Caco-2 (cell line): ENCODE measurements around the gene PRR35. TPM values are rescaled to one million over a fixed set of nuclear protein-coding genes. Genes with fewer than 3 reads are reported as not detected.

Source experiments
- BruUV-seq: library from RNA; stranded (reverse); fragments of 400-500 nt; replicated peaks from 2 replicates; lab custom pipeline; 2021; lab: Mats Ljungman, UMichigan
- CTCF ChIA-PET: fragments of 300-600 bp; sonication (Branson Sonifier 250); formaldehyde crosslinking; loops from one replicate; lab custom pipeline; 2022; ENCODE audit warnings: antibody characterized with exemption; lab: Charles Lee
- POLR2A ChIA-PET: fragments of 300-600 bp; sonication (Branson Sonifier 250); formaldehyde crosslinking; loops from one replicate; lab custom pipeline; 2022; ENCODE audit warnings: antibody characterized with exemption; lab: Charles Lee
- DNase-seq, 2 experiments: peaks; one replicate each; pipeline versions ENCODE4 v3.0.0 to v3.0.0-alpha.2; 2020 to 2022
- H3K27me3 ChIP-seq: replicated peaks from 2 replicates; pipeline ENCODE4 v1.6.0; 2011; ENCODE audit warnings: low read length; ENCODE audit not compliant: control insufficient read depth, insufficient read depth
- H3K36me3 ChIP-seq: 2 replicates; pipeline ENCODE4 v1.5.1; 2011; ENCODE audit warnings: low read length; ENCODE audit not compliant: control insufficient read depth, insufficient read depth
- H3K4me1 ChIP-seq: fragments of 250-450 bp; sonication (Bioruptor Pico); 2 replicates; pipeline ENCODE4 v1.5.1; 2020; ENCODE audit warnings: mild to moderate bottlenecking
- H3K4me3 ChIP-seq: 2 replicates; pipeline ENCODE4 v1.5.1; 2011; ENCODE audit warnings: low read depth, mild to moderate bottlenecking, control low read depth, low read length
- H3K9me3 ChIP-seq: fragments of 250-450 bp; sonication (Bioruptor Pico); 2 replicates; pipeline ENCODE4 v1.5.1; 2020; ENCODE audit warnings: mild to moderate bottlenecking, moderate library complexity
- H3K27ac Mint-ChIP-seq: one replicate; pipeline ENCODE4 v1.8.0; 2022; ENCODE audit warnings: mixed read lengths; ENCODE audit not compliant: unreplicated experiment
- H3K27me3 Mint-ChIP-seq: one replicate; pipeline ENCODE4 v1.8.0; 2022; ENCODE audit warnings: mixed read lengths; ENCODE audit not compliant: insufficient read depth, unreplicated experiment
- H3K36me3 Mint-ChIP-seq: one replicate; pipeline ENCODE4 v1.8.0; 2022; ENCODE audit warnings: mild to moderate bottlenecking, mixed read lengths; ENCODE audit not compliant: insufficient read depth, unreplicated experiment
- H3K4me1 Mint-ChIP-seq: one replicate; pipeline ENCODE4 v1.8.0; 2022; ENCODE audit warnings: low read depth, mixed read lengths; ENCODE audit not compliant: unreplicated experiment
- H3K4me3 Mint-ChIP-seq: one replicate; pipeline ENCODE4 v1.8.0; 2022; ENCODE audit warnings: mild to moderate bottlenecking, moderate library complexity, mixed read lengths; ENCODE audit not compliant: unreplicated experiment
- H3K9me3 Mint-ChIP-seq: one replicate; pipeline ENCODE4 v1.8.0; 2022; ENCODE audit warnings: mixed read lengths; ENCODE audit not compliant: unreplicated experiment
- intact Hi-C: fragments of 100-400 bp; cut with micrococcal nuclease; formaldehyde crosslinking; loops from one replicate; pipeline ENCODE4 v1.10.0; 2022; ENCODE audit not compliant: unreplicated experiment
- total RNA-seq: library from RNA; stranded (reverse); gene quantifications from 2 replicates; pipeline ENCODE4 v1.2.3, GENCODE V29; 2022
- TF ChIP-seq, protein P1 (sequence below), 2 experiments: fragments of 200-600 bp in 1 of 2; IDR thresholded peaks; 1 replicate in 1 of 2; 2 replicates in 1 of 2; pipeline versions ENCODE4 v1.5.1 to v1.8.0; 2011 to 2022; ENCODE audit warnings: antibody characterized with exemption in 1 of 2, control low read depth in 1 of 2, inconsistent platforms in 1 of 2, low read depth in 1 of 2, low read length in 1 of 2, mild to moderate bottlenecking in 1 of 2, moderate library complexity in 1 of 2; ENCODE audit not compliant: insufficient read depth in 1 of 2, severe bottlenecking in 1 of 2, unreplicated experiment in 1 of 2

Gene PRR35
- total RNA-seq, 1 experiment from 2014 or later: not detected

DNA sequence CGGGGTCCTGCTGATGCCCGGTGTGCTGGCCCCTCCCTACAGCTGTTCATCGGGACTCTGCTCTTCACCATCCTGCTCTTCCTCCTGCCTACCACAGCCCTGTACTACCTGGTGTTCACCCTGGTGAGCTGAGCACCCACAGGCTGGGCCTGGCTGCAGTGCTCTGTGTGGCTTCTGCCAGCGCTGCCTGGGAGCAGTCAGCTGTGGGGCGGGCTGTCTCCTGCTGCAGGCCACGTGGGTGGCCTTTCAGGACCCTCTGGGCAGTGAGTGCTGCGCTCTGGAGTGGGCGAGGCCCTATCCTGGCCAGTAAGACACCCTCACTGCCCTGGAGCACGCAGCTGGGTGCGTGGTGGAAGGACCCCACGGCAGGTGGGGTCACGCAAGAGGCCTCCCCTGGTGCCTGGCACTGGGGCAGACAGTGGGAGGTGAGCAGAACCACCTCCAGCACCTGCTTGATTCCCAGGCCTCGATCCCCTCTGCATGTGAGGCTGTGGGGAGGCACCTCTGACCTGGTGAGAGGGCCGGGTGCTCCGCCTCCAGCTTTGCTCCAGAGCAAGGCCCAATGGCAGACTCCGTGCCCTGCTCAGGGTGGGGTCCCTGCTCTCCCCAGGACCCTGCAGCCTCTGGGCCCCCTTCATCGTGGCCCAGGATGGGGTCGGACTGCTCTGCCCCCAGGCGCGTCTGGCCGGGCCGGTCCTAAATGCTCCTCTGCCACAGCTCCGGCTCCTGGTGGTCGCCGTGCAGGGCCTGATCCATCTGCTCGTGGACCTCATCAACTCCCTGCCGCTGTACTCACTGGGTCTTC is 20.1 kb downstream of the PRR35 start:
- Histone ChIP-seq H3K27me3 (no peaks in the 10 kb centered on the region), H3K4me1 (no peaks in the 10 kb centered on the region), H3K4me3 (no peak overlapping the region), H3K36me3 (no peaks in the 10 kb centered on the region; the same call in 1 of the 2 replicates), H3K9me3 (no peaks in the 10 kb centered on the region)
- Mint-ChIP-seq H3K9me3 (no peaks in the 10 kb centered on the region), H3K4me3 (no peak overlapping the region), H3K4me1 (no peaks in the 10 kb centered on the region), H3K27ac (no peak overlapping the region), H3K27me3 (no peaks in the 10 kb centered on the region), H3K36me3 (peaks cover 8% of the 10 kb centered on the region)
- BruUV-seq: no TSS peak
- no peak for DNase-seq
- intact Hi-C loops: no loop called here
- CTCF ChIA-PET: no interaction called here
- POLR2A ChIA-PET: no interaction called here
- TF ChIP-seq, protein P1, sequence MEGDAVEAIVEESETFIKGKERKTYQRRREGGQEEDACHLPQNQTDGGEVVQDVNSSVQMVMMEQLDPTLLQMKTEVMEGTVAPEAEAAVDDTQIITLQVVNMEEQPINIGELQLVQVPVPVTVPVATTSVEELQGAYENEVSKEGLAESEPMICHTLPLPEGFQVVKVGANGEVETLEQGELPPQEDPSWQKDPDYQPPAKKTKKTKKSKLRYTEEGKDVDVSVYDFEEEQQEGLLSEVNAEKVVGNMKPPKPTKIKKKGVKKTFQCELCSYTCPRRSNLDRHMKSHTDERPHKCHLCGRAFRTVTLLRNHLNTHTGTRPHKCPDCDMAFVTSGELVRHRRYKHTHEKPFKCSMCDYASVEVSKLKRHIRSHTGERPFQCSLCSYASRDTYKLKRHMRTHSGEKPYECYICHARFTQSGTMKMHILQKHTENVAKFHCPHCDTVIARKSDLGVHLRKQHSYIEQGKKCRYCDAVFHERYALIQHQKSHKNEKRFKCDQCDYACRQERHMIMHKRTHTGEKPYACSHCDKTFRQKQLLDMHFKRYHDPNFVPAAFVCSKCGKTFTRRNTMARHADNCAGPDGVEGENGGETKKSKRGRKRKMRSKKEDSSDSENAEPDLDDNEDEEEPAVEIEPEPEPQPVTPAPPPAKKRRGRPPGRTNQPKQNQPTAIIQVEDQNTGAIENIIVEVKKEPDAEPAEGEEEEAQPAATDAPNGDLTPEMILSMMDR (IDR thresholded peaks at IDR 0.05; ENCODE audit: insufficient read depth in 1 of 2, low read depth in 1 of 2, low read length in 1 of 2, severe bottlenecking in 1 of 2, unreplicated experiment in 1 of 2): no peak

DNA sequence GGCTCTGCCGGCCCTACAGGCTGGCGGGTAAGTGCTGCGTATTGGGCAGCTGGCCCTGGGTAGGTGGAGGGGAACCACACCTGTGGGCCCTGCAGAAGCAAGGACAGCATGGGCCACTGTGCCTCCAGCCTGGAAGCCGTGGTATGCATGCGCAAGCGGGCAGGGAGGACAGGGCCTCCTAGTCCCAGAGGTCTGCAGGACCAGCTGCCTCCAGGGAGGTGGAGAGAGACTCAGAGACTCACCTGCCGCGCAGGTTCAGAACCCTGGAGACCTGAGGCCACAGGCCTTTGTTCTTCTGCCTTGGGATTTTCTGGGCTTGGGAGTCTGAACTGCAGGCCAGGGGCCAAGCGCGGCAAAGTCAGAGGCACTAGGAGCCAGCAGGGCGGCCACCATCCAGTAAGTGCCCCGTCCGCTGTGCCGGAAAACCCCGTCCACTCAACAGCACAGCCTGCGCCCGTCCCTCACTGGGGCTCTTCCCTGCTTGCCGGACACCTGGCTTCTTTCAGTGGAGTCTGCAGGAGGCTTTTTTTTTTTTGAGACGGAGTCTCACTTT is 20.8 kb downstream of the PRR35 start:
- Mint-ChIP-seq H3K27me3 (no peaks in the 10 kb centered on the region), H3K36me3 (peaks cover 15% of the 10 kb centered on the region), H3K4me3 (no peak overlapping the region), H3K4me1 (no peaks in the 10 kb centered on the region), H3K9me3 (no peaks in the 10 kb centered on the region), H3K27ac (no peak overlapping the region)
- Histone ChIP-seq H3K4me3 (no peak overlapping the region), H3K36me3 (no peaks in the 10 kb centered on the region; the same call in 1 of the 2 replicates), H3K27me3 (no peaks in the 10 kb centered on the region), H3K4me1 (no peaks in the 10 kb centered on the region), H3K9me3 (no peaks in the 10 kb centered on the region)
- BruUV-seq: no TSS peak
- intact Hi-C loops: no loop called here
- DNase-seq: no peak
- CTCF ChIA-PET: no interaction called here
- TF ChIP-seq, protein P1 (IDR thresholded peaks at IDR 0.05; ENCODE audit: insufficient read depth in 1 of 2, low read depth in 1 of 2, low read length in 1 of 2, severe bottlenecking in 1 of 2, unreplicated experiment in 1 of 2): no peak
- POLR2A ChIA-PET: no interaction called here

DNA sequence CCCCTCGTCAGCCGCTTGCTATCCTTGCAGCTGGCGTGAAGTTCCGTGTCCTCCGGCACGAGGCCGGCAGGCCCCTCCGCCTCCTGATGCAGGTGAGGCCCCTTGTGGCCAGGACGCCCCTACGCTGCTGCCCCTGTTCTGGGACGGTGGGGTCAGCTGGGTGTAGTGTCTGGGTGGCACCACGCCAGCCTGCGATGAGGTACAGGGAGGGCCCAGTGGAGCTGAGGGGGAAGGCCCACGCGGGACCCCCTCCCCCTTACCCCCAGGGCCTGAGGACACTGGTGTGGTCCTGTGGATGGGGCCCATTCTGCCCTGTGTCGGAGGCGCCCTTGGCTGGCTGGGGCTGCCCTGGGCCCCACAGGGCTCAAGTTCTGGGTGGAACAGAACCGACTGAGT is 22.0 kb downstream of the PRR35 start:
- no peak for DNase-seq
- Mint-ChIP-seq H3K36me3 (peaks cover 20% of the 10 kb centered on the region), H3K27ac (no peak overlapping the region), H3K9me3 (no peaks in the 10 kb centered on the region), H3K4me1 (no peaks in the 10 kb centered on the region), H3K4me3 (no peak overlapping the region), H3K27me3 (no peaks in the 10 kb centered on the region)
- H3K9me3 ChIP-seq: no peaks in the 10 kb centered on the region
- CTCF ChIA-PET: interaction anchor here (0.5 kb wide), 1 partner anchor 43 kb away, joined by 5 read pairs; no protein-coding TSS in a partner anchor
- no TSS peak for BruUV-seq
- no peaks in the 10 kb centered on the region; the same call in 1 of the 2 replicates for H3K4me1 ChIP-seq
- POLR2A ChIA-PET: no interaction called here
- no peaks in the 10 kb centered on the region for H3K27me3 ChIP-seq
- H3K4me3 ChIP-seq: no peak overlapping the region
- TF ChIP-seq, protein P1 (IDR thresholded peaks at IDR 0.05; ENCODE audit: insufficient read depth in 1 of 2, low read depth in 1 of 2, low read length in 1 of 2, severe bottlenecking in 1 of 2, unreplicated experiment in 1 of 2): no peak
- no peaks in the 10 kb centered on the region; the same call in 1 of the 2 replicates for H3K36me3 ChIP-seq
- intact Hi-C loops: no loop called here
